C4-2B (cell line): ENCODE results near the gene TPPP.

Source experiments
- ZFX ChIP-seq: fragments of 450-650 bp; IDR thresholded peaks from 2 replicates; pipeline ENCODE4 v1.6.1; 2017
- TF ChIP-seq, protein P1 (sequence below): fragments of 450-650 bp; conservative IDR thresholded peaks from 2 replicates; pipeline ENCODE4 v1.5.1; 2017; ENCODE audit warnings: mild to moderate bottlenecking

DNA sequence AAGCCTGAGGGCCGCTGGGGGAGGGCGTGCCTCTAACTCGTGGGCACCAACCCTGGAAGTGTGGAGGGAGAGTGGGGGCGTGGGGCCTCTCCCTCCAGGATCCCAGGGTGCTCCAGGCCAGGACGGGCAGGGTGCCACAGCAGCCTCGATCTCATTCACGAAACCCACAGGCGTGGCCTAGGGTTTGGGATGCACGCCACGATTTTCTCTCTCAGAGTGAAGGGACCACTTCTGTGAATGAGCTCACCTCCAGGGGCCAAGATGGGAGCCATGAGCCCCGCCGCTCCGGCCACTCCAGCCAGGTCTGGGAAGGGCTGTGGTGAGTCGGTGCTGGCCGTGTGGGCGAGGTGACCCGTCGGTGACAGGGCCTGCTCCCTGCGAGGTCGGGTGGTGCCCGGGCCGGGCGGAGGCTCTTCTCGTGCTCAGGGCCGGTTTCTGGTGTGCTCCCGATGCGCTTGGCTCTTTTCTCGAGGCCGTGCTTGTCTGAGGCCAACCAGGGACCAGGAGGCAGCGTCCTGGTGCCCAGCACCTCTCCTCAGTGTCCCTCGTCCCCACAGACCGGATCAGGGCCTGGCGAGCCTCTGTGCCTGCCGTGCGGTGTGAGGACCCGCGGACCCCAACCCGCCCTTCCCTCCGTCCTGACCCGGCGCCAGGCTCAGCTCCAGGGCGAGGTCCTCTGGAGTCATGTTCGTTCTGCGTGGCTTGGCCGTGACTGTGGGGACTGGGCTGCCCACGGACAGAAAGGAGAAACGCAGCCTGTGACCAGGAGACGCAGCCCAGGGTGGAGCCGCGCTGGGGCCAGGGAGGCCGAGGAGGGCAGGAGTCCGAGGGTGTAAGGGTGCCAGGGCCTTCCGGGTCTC lies 31.0 kb downstream of the TPPP start:
- TF ChIP-seq, protein P1, sequence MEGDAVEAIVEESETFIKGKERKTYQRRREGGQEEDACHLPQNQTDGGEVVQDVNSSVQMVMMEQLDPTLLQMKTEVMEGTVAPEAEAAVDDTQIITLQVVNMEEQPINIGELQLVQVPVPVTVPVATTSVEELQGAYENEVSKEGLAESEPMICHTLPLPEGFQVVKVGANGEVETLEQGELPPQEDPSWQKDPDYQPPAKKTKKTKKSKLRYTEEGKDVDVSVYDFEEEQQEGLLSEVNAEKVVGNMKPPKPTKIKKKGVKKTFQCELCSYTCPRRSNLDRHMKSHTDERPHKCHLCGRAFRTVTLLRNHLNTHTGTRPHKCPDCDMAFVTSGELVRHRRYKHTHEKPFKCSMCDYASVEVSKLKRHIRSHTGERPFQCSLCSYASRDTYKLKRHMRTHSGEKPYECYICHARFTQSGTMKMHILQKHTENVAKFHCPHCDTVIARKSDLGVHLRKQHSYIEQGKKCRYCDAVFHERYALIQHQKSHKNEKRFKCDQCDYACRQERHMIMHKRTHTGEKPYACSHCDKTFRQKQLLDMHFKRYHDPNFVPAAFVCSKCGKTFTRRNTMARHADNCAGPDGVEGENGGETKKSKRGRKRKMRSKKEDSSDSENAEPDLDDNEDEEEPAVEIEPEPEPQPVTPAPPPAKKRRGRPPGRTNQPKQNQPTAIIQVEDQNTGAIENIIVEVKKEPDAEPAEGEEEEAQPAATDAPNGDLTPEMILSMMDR = no peak
- TF ChIP-seq ZFX = no peak
